ENCODE data around the gene PLCH2.
A peak's percentile ranks its signal among the peaks of the same experiment; 100 is the strongest.

The PLCH2 gene

GRCh38 chr1:2515763-2516080 is 39.6 kb downstream of the PLCH2 start:
- no peak for DNase-seq (ENCODE audit: low read depth)

DNA sequence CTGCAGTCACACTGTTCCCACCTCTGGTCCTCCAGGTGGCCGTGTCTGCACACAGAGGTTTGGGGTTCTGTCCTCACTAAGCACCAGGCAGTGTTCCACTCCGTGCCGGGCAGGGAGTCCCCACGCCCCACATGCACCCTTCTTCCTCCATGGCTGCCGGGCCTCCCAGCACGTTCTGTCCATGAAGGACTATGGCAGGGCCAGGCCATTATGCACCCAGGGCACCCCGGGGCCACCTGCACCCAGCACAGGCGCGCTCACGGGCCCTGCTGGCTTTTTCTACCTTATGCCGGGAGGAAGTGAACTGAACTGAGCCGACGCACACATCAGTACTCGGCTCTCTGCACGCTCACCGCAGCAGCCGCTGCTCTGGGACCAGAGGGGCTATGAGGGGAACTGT is 40.0 kb downstream of the PLCH2 start:
- no peak for DNase-seq (ENCODE audit: low read depth)

GRCh38 chr1:2516946-2517345 is 40.9 kb downstream of the PLCH2 start:
- no peak for DNase-seq (ENCODE audit: low read depth)

DNA sequence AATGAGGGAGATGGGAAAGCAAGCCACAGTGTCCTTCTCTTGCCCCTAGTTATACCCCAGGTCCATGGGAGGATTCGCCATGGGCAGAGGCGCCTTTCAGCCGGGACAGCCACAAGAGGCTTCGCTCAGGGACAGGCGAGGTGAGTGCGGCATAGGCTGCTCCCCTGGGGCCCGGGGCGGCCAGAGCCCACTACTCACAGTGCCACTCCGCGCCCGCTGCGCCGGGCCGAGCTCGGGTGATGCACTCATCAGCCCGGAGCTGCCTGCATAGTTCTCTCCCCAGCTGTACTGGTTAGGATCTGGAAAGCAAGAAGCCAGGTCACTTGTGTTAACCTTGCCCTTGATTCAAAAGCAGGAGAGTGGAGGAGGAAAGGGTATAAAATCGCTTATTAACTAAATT is 41.9 kb downstream of the PLCH2 start:
- no peak for DNase-seq (ENCODE audit: low read depth)

- DNase-seq (ENCODE audit: low read depth): no peak
Observed at GRCh38 chr1:2518528-2518927, 42.4 kb downstream of the PLCH2 start.

DNA sequence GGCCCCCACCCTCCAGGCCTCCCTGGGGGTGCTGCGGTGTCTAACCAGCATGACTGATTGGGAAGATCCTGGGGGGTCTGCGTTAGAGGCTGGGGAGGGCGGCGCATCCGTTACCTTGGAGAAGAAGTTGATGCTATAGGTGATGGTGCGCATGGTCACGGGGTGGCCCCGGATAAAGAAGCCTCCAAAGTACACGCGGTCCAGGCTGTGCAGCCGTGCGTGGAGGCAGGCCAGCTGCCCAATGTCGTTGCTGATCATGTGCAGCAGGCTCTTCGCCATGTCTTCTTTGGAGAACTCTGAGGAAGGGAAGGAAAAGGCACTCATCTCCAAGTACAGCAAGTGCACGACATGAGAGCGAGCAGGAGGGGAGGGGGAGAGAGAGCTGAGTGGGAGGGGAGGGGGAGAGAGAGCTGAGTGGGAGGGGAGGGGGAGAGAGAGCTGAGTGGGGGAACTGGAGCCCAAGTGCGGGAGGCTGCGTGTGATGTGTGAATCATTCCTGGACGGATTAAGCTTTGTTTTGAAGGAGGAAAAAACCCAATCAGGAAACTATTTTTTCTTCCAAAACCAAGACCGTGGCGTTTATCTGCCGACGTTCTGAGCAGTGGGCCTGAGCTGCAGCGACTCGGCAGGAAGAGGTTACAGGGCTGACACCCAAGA is 43.1 kb downstream of the PLCH2 start:
- no peak for DNase-seq (ENCODE audit: low read depth)

- DNase-seq (ENCODE audit: low read depth): no peak
Observed at GRCh38 chr1:2519729-2520128, 43.6 kb downstream of the PLCH2 start.

- no peak for DNase-seq (ENCODE audit: low read depth)
Observed at GRCh38 chr1:2520206-2520605, 44.1 kb downstream of the PLCH2 start.

GRCh38 chr1:2520806-2521205 is 44.7 kb downstream of the PLCH2 start:
- no peak for DNase-seq (ENCODE audit: low read depth)

- DNase-seq (ENCODE audit: low read depth): no peak
Observed at GRCh38 chr1:2522230-2522629, 46.1 kb downstream of the PLCH2 start.

DNA sequence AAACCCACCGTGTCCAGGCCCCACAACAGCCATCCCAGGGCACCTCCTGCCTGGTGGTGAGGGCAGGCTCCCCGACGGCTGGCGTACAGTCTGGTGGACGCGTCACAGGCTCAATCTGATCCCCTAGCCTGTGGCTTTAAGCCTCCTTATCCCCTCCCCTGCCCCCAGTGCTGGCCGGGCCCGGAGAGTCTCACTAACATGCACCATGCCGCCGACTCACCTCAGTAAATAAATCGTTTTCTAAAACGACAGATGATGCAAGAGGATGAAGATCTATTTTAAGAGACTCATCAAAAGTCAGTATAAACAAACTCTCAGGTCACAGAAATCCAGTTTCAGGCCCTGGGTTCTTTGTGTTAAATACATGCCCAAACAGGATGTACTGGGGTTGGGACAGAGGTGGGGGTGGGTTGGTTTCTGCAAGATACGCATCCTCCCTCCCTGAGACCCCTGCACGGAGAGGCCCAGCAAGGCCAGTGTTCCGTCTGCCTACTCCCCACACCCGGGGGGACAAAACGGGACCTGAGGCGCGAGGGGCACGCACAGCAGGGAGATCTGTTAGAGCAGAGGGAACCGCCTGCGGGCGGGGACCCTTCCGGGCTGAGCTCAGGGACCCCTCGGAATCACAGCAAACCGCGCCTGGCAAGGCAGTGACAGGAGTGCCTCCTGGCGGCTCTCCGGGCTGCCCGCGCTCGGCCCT is 47.3 kb downstream of the PLCH2 start:
- DNase-seq (ENCODE audit: low read depth): no peak

GRCh38 chr1:2523891-2524609 is 48.0 kb downstream of the PLCH2 start:
- peak; percentile 24 for DNase-seq (ENCODE audit: low read depth)

GRCh38 chr1:2525572-2525919 is 49.5 kb downstream of the PLCH2 start:
- no peak for DNase-seq (ENCODE audit: low read depth)

DNA sequence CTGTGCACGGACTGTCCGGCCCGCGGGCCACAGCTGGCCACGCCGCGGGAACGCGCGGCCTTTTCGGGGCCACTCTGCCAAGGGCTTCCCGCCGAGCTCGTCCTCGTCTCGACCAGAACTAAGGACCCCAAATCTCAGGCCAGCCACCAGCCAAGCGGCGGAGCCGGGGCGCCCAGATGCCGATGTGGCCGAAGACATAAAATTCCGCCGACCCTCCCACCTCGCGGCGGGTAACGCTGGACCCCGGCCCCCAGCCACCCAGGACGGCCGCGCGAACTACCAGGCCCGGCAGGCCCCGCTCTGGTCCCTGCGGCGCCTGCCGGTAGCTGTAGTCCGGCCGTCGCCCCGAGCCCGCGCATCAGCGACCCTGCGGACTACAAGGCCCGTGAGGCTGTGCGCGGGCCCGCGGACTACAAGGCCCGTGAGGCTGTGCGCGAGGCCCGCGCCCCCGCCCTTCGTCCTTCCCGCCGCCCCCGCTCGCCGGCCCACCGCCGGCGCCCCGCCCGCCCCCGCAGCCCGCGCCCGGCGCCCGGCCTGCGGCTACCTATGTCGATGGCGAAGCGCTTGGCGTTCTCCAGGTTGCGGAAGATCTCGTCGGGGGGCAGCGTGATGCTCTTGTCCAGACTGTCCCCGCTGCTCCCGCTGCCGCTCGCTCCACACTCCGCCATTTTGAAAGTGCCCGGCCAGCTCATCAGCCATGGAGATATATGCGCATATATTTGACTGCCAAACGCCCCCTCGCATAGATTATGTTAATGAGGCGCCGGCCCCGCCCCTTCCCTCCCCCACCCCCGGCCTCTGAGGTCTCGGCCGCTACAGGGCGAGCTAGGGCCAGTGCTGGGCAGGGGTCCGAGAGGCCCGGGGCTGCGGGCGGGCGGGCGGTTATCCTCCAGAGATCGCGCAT is 50.1 kb downstream of the PLCH2 start, which contains the start of gene PANK4:
Gene PANK4 (minus strand): TSS at position 677 of the 904 bp plus-strand sequence. CDS start 9 bp downstream, at position 668.
- peak; percentile 81 for DNase-seq (ENCODE audit: low read depth)

DNA sequence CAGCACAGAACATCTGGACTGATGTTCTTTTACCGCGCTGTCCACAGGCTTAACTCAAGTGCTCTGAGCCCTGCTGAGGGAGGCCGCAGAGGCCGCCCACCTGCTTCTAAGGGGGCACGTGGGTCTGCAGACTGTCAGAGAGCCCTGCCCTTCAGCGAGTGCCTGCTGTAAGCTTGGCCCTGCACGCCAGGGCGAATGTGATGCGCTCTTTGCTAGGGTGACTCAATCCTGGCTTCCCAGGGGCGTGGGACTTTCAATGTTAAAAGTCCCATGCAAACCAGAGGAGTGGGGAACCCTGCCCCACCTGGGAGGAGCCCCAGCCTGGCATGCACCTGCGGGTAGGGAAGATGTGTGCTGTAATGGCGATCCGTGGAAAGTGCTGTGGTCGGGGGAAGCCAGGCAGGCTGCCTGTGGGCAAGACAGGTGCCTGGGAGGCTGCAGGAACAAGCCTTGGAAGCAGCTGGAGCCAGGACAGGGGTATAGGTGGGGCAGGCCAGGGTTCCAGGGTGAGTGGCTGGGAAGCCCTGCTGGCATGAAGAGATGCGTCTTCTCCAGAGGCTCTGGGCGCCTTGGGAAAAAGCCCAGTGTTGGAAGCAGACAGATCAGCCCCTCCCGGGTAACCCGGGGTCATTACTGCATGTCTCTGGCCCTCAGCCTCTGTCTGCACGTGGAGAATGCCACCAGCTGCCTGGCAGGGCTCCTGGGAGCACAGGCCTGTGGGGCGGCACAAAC is 50.9 kb downstream of the PLCH2 start:
- DNase-seq (ENCODE audit: low read depth): peak; percentile 33

DNA sequence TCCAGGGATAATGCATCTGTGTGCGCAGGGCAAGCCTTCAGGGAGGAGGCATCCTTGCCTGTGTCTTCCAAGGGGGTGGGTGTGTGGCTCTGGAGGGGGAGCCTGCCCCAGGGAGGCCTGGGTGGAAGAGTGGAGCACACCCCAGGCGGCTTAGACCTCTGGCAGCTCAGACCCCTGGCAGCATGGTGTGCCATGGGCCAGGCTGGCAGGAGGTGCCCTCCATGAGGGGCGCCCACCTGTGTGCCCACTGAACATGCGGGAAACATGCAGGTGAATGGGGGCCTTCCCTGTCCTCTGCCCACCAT is 51.4 kb downstream of the PLCH2 start:
- no peak for DNase-seq (ENCODE audit: low read depth)

- no peak for DNase-seq (ENCODE audit: low read depth)
Observed at GRCh38 chr1:2528016-2528415, 51.9 kb downstream of the PLCH2 start.

- DNase-seq (ENCODE audit: low read depth): no peak
Observed at GRCh38 chr1:2528611-2528965, 52.5 kb downstream of the PLCH2 start.

- no peak for DNase-seq (ENCODE audit: low read depth)
Observed at GRCh38 chr1:2528966-2529783, 53.1 kb downstream of the PLCH2 start.

- DNase-seq (ENCODE audit: low read depth): no peak
Observed at GRCh38 chr1:2529784-2530512, 53.9 kb downstream of the PLCH2 start, which contains the start of gene HES5. Gene HES5 (minus strand): TSS chr1:2530263. CDS start chr1:2530164, 99 bp downstream.
